PC-9 (cell line): ENCODE results near the gene IL10RB.

Source experiments
- EZH2 ChIP-seq: fragments of 200-600 bp; sonication (generic); IDR thresholded peaks from 2 replicates; pipeline ENCODE4 v1.8.0; 2017; ENCODE audit warnings: antibody characterized with exemption, low read depth
- TF ChIP-seq, protein P1 (sequence below): fragments of 200-600 bp; sonication (generic); conservative IDR thresholded peaks from 2 replicates; pipeline ENCODE4 v1.6.1; 2017; ENCODE audit warnings: mixed run types, antibody characterized with exemption, mild to moderate bottlenecking, moderate library complexity

DNA sequence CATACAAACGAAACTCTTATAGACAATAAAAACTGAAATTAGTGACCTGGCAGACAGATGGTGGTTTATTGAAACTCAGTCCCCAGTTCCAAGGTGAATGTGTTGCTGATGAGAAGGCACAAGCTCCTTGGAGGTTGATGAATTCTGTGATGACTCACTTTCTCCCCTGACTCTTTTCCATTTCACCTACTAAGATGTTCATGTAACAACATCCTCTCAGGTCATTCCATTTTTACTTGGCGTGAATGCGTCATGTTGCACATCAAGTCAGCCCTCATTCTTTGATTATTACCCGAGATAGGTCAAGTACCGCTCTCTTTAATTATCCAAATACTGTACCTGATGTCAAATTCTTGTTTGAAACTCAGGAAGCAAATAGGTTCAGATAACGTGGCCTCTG is 10.1 kb upstream of the IL10RB start:
- TF ChIP-seq, protein P1, sequence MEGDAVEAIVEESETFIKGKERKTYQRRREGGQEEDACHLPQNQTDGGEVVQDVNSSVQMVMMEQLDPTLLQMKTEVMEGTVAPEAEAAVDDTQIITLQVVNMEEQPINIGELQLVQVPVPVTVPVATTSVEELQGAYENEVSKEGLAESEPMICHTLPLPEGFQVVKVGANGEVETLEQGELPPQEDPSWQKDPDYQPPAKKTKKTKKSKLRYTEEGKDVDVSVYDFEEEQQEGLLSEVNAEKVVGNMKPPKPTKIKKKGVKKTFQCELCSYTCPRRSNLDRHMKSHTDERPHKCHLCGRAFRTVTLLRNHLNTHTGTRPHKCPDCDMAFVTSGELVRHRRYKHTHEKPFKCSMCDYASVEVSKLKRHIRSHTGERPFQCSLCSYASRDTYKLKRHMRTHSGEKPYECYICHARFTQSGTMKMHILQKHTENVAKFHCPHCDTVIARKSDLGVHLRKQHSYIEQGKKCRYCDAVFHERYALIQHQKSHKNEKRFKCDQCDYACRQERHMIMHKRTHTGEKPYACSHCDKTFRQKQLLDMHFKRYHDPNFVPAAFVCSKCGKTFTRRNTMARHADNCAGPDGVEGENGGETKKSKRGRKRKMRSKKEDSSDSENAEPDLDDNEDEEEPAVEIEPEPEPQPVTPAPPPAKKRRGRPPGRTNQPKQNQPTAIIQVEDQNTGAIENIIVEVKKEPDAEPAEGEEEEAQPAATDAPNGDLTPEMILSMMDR = no peak
- TF ChIP-seq EZH2 = no peak
